Activated CD8-positive, alpha-beta memory T cell treated with anti-CD3 and anti-CD28 coated beads for 1 hour (primary cell): Measurements from ENCODE around the gene PREX1.

ENCODE experiments used
- DNase-seq, 2 donors: peaks; one replicate each; pipeline ENCODE4 v3.0.0-alpha.2; 2020; ENCODE audit warnings: low read depth in 1 of 2; ENCODE audit errors: extremely low read depth in 1 of 2

Gene PREX1

DNA sequence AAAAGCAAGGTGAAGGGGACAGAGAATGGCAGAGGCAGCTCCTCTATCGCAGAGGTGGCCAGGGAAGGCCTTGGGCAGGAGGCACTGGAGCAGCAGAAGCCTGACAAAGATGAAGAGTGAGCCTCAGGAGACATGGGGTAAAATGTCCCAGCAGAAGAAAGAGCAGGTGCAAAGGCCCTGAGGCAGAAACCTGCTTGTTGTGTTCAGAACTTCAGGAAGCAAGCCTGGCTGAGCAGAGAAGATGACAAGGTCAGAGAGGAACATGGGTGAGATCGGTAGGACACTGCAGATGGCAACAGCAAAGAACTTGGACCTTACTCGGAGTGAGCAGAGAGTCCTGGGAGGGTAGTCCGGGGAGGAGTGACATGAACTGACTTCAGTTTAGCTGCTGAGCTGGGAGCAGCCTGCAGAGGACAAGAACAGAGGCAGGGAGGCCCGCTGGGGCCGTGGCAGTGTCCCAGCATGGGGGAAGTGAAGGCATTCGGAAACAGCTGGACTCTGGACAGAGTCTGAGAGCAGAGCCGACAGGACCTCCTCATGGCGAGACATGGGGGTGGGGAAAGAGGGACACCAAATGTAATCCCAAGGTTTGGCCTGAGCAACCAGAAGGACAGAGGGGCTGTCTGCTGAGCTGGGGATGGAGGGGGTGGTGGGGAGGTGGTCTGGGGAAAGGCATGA, 106.3 kb downstream of the PREX1 start:
- no peak for DNase-seq

DNA sequence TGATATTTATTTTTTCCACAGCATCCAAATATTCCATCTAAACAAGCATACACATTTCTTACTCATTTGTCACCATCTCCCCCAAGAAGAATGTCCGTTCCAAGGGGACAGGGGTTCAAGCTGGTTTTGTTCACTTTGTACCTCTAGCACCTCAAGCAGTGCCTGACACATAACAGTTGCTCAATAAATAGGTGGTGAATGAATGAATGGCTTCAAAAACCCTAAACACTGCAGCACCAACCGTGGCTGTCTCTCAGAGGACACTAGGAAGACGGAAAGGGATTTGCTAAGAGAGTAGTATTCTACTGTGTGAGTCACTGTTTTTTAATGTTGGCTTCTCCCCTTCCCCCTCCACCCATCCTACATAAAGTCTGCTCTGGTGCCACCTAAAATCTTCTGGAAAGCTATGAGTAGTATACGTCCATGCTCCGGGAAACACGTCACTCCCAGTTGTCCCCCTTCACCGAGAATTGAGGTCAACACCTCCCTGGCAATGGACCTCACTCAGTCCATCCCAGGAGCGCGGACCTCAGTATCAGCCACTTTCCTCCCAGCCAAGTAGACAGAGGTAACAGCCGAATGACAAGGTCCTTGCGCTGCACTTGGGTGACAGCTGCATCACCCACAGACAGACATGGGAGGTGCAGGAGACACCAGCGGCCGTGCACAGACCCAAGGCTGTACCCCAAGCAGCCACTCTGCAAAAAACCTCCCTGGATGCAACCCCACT, 107.4 kb downstream of the PREX1 start:
- no peak for DNase-seq

DNA sequence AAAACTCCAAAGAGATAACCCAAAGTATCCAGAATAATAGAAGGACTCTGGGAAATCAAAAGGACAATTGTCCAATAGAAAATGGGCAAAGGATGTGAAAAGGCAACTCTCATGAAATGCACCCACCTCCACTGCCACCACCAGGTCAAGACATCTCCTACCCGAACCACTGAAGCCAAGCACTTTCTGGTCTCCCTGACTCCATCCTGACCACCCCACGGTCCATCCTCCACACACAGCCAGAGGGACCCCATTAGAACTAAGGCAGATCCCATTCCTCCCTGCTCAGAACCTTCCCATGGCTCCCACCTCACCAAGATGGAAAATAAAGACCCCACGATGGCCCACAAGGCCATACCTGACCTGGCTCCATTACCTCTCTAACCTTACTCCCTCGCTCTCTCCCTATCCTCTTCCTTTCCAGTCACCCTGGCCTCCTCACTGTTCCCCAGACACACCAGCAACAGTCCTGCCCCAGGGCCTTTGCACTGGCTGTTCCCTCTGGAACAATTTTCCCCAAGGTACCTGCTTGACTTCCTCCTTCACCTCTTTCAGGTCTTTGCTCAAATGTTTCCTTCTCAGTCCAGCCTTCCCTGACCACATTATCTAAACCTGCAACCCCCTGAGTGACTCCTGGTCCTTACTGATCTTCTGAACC, 108.1 kb downstream of the PREX1 start:
- no peak for DNase-seq

DNA sequence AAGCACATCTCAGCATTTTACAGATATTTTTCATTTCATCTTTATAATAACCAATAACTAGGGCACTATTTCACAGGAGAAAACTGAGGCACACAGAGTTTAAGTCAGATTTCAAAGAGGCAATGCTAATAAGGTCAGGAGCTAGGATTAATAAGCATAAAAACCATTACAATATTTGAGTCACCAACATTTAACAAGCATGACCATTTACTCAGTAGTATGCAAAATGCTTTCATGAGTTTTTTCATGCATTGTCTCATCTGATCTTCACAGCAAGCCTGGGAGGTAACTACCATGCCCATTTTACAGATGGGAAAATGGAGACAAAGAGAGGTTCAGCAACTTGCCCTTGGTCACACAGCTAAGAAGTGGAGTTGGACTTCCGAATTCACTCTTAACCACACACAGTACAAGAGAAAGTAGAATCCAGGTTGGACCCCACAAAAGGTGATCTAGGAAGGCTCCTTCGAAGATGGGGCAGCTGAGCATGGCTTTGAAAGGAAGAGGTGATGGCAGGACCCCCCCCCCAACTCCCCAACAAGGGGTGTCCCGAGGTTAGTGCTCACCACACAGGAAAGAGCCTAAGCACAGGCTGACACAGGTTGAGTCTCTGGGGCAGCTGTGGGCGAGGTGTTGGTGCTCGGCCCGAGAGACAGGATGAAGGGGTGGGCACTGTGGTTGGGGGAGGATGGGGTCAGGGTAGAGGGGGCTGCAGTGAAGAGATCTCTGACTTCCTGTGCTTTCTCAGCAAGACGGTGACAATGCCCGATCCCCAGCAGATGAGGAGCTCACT, 108.8 kb downstream of the PREX1 start:
- peak in 1 of 2 donors; percentile 18 for DNase-seq

DNA sequence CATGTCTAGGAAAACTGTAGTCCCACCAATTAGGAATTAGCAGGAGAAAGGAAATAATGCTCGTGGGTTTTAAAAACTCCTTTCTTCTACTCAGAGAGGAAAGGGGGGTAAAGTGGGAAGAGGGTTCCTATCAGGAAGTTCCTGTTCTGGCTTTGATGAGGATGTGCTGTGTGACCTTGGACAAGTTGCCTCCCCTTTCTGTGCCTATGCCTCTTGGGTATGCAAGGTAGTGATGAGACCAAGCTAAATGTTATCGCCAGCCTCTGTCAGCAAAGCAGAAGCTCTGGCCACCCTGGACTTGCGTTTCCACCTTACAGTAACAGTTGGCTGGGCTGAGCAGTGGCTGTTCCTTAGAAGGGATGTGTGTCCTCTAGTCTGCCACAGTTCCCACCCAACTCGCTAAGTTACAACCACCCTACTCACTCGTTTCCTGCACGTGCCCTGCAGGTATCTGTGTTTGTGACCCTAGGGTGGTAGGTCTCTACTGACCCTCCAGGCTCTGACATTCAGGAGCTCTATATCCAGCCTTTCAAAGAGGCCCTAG, 110.0 kb downstream of the PREX1 start:
- DNase-seq = no peak

DNA sequence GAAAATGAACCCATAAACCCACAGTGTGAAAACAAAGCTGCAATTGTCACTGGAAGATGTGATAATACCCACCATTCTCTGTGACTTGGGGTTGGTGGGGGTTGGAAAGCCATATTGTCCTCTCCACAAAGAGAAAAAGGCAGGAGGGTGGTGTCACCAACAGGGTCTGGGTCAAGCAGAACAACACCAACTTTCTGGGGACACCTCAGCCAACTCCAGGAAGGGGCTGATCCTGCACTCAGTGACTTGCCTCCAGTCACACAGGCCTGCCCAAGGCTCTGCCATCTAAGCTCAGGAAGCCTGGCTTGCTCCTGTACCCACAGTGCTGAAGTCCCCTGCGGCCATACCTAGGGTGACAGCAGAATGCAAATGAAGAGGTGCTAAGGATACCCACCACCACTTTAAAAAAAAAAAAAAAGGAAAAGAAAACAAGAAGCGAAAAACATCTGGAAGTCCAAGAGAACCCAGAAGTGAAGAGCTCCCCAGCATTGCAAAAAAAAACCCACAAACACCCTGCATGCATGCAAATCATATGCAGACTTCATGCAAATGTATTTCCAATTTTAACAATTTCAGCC, 110.6 kb downstream of the PREX1 start:
- DNase-seq = no peak

DNA sequence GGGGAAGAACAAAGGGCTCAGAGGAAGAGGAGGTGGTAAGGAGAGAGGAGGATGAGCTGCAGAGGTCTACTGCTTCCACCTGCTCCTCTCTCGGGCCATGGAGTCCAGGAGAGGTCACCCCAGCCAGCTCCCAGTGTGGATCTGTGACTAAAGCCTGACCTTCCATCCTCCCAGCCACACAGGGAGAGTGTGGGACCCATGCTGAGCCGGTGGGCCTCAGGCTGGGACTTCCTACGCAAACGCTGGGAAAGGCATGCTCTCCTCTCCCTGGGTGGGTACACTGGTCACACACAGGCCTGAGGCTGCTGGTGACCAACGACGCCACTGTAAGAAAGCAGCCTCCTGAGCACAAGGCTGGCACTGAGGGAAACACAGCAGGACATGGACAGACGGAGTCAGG, 111.3 kb downstream of the PREX1 start:
- DNase-seq = no peak

DNA sequence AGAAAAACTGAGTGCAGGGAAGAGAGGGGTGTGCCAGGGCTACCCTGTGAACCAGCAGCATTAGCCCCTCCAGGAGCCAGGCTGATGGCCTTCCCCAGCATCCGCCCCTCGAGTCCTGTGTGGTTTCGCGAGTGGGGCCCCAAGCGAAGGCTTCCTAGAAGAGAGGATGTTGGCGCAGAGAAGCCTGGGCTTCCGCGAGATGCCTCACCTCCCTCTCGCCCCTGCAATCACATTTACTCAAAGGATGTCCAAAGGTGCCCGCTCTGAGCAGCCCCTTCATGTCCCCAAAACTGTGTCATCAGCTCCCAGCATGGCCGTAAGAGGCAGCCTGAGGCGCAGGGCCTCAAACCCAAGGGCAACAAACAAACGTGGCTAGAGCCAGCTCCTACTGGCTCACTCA, 111.7 kb downstream of the PREX1 start:
- peak in 1 of 2 donors; percentile 19 for DNase-seq

DNA sequence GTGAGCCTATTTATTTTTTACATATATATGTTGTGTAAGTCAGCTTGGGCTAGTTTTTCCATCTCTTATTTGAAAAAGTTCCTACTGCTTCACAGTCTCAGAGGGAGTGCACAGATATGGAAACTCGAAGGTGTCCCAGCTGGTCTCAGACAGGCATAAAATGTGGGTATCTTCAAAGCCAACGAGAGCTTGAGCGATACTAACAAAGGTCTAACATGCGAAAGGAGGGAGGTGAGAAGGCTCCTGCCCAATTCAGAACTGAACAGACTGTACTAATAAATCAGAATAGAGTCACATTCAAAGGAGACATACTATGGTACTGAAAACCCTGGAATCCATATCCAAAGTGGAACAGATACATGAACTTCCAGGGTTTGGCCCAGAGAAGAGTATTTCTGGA, 113.0 kb downstream of the PREX1 start:
- DNase-seq = no peak

DNA sequence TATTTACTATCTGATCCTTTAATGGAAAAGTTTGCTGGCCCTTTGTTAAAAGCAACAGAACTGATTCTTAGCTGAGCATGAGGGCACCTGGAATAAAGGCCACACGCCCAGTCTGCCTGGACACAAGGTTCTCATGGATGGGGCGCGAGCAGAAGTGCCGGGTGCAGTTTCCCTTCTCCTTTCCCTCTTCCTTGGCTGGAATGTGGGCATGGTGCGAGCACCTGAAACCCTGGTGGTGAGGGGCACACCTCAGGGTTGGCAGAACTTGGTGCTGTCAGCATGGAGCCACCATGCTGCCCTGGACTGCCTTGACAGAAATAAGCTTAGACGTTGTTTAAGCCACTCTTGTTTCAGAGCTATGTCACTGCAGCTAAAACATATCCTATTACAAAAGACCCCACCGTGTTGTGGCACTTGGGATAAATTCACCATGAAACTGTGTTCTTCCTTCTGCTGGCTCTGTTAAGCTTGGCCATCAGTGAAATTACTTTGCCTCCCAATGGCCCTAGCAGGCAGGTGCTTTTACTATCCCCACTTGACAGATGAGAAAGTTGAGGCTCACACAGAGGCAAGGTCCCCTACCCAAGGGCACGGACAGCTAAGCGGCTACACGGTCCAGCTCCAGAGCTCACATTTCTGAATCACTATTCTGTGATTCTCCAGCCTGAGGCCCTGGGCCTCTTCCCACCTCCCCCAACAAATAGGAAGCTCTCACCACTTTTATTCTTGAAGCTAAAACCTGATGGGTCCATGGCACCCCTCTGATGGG, 115.9 kb downstream of the PREX1 start:
- DNase-seq = no peak

DNA sequence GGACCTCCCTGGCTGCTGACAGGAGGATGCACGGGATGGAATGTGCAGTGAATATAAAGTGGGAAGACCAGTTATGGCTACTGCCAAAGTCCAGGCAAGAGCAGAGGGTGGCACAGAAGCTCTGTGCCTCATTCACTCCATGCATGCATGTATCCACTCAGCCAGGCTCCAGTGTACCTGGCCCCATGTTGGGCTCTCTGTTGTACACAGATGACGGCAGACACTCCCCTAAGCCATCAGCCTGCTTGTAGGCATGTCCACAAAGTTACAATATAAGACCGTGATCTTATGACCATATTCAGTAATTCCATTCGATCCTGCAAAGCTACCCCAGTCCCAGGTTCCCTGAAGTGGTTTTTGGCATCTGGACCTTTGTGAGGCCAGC, 116.8 kb downstream of the PREX1 start:
- no peak for DNase-seq

DNA sequence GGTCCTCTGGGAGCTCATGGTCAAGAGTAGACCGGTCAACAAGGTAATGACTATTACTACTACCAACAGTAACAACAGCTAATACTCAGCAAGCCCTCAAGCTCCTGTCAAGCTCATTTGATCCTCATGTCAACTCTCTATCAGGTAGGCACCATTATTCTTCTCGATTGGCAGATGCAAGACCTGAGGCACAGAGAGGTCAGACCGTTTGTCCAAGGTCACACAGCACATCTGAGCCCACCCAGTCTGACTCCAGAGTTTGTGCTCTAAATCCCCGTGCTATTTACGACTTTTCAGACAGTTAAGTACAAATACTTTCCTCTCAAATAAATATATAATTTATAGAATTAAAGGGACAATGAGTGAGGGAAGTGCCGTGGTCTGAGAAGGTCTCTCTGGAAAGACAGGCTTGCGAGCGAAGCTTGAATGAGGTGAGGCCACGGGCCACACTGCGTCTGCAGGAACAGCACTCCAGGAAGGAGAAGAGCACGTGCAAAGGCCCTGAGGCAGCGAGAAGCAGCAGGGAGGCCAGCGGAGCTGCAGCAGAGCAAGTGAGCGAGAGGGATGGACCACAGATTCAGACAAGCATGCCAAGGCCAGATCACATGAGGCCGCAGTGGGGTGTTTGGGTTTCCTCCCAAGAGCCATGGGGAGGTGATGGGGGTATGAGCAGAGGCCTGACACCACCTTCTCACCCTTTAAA, 117.3 kb downstream of the PREX1 start:
- no peak for DNase-seq

DNA sequence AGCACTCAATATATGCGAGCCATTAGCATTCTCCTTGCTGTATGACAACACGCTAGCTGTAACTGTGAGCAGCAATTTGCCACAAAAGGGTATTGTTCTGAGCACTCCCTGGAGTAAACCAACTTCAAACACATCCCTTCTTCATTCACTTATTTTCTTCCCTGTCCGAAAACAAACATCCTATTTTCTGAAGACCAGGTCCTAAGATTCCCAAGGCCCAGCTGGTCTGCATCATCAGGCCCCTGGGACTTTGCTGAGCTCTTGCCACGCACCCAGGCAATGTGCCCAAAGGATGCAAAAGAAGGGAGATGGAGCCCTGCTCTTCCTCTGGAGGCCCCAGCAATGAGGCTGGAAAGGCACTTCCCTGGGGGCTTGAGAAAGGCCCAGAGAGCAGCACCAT, 118.1 kb downstream of the PREX1 start:
- DNase-seq = no peak

DNA sequence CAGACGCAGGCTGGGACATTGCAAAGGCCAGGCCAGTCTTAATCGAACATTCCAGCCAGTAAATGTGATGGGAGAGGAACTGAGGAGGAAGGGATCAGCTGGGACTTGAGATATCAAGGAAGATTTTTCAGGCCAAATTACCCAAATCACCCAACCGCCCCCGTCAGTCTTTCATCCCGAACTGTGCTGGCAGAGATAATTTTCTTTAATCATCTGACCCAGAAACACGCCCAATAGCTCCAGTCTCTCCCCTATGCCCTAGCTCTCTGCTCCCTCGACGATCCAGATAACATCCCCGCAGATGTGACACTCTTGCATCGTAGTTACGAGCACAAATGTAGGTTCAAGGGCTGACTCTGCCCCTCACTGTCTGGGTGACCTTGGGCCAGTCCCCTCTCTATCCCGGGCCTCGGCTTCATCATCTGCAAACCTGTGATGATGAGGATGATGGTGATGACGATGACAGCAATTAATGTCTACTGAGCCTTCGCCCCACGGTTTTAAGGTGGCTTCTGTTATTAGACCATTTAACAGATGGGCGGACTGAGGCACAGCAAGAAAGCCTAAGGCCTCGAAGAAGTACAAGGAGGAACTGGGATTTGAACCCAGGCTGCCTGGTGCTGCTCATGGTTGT, 118.6 kb downstream of the PREX1 start:
- no peak for DNase-seq

DNA sequence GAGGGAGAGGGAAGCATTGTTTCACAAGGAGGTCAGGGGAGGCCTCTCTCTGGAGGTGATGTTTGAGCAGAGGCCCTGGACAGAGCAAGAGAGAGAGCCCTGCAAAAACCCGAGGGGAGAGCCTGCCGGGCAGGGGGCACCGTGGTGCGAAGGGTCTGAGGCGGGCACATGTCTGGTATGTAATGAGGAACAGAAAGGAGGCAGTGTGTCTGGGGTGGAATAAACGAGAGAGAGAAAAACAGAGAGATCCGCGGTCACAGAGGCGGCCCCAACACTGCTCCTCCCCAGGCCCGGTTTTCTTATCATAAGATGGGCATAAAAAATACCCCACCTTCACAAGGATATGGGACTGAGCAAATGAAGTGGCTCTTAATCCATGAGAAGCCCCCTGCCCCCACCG, 119.2 kb downstream of the PREX1 start:
- DNase-seq = no peak

DNA sequence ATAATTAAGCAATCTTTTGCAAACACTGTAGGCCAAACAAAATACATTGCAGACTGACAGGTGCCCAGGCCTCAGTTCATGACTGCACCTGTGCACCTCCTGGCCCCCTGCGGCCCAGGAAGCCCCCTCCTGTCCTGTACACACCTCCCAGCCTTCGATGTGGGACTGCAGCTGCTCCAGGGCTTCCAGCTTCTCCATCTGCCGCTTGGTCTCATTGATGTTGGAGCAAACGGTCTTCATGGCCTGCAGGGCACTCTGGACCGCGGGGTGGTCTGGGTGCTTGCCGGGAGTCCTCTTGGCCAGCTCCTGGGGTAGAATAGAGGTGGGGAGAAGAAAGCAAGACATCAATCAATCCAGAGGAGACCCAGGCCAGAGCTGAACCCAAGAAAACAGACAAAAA, 119.7 kb downstream of the PREX1 start:
- no peak for DNase-seq

DNA sequence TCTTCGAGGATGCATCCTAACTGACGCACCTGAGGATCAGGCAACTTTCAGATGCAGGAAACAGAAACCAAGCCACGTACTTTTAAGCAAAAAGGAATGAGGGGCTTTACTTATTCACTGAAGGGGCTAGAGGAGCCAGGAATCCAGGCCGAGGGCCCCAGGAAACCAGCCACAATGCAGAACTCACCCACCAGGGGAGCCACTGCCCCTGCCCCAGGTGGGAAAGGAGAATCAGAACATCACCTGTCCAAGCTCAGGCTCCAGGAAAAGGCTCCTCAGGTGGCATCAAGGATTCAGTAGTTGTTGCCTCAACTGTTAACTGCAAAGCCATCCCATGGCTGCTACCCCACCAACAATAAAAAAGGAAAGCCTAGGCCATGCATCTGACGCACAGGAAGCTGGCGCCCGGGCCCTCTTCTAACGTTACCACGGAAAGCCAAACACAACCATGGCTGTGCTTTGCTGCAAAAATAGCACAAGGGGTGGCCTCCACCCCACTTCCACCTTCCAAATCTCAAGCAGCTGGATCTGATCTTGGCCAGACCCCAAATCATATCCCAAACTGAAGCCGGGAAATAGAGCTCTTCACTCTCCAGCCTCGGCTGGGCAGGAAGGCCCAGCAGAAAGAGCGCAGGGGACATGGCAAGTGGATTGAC, 121.0 kb downstream of the PREX1 start:
- DNase-seq = no peak

DNA sequence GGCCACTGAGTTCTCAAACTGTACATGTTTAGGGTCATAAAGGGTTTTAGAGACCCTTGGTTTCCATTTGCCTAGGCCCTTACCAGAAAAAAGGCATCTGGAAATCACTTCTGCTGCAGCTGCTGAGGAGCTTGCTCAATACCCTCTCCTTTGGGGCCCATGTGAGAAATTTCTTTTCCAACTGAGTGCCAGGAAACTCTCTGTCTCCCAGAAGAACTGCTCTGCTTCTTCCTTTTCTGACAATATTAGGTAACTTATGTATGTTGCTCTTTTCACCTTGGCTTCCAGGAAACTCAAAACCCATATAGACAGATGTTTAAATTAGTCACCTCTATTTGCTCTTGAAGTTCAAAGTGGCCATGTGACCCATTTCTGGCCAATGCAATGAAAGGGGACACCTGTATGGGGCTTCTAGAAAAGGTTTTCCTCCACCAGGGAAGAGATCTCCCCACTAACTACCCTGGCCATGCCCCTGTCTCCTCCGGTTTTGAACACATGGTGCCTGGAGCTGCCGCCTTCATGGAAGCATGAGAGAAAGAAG, 121.6 kb downstream of the PREX1 start:
- no peak for DNase-seq
